GM19035 (cell line): Measurements from ENCODE around the gene PTPRT.

Experiments
- ATAC-seq: cut with Tn5 transposase; IDR thresholded peaks from one replicate; pipeline ENCODE4 v1.9.1; 2021; ENCODE audit not compliant: unreplicated experiment

PTPRT gene

DNA sequence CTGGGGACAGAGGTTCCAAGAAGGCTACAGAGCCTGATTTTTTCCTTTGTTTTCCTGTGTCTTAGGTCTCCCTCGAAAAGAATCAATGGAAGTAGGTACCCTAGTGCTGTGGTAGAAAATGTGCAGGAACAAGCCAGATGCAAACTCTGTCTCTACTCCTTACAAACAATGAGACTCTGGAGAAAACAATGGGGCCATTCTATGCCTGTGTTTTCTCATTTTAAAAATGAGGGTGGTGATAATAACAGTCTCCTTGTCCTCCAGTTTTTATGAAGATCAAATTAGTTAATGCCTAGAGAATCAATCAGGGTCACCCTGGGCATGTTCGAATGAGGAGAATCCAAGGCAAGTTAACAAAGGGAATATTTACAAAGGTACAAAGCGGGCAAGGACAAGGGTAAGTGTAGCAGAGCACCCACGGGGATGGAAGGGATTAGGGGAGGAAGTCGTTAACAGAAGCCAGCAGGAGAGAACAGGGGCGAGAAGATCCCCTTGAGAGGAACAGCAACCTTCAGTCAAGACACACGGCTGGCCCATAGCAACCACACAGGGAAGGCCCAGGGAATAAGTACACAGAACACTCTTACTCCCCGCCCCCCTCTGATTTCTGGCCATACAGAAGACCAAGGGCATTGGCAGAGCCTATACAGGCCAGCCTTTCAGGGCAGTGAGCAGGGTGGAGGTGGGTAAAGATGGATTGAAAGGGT lies 342.8 kb downstream of the PTPRT start:
- no peak for ATAC-seq

DNA sequence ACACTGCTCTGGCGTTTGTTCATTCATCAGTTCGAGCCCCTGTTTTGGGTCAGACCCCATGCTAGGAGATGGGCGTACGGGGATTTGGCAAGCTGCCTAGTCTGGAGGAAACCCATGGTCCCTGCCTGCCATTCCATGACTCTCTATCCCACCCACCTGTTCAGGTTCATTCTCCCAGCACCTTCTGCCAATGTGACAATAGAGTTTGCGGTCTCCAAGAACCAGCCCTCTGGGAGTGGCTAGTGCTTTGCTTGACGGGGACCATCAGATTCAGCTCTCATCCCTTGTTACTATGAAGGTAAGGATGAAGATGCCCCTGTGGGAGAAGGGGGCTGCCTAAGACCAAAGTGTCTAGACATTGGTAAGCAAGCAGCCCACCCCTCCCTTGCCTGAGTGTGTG lies 345.0 kb downstream of the PTPRT start:
- no peak for ATAC-seq

DNA sequence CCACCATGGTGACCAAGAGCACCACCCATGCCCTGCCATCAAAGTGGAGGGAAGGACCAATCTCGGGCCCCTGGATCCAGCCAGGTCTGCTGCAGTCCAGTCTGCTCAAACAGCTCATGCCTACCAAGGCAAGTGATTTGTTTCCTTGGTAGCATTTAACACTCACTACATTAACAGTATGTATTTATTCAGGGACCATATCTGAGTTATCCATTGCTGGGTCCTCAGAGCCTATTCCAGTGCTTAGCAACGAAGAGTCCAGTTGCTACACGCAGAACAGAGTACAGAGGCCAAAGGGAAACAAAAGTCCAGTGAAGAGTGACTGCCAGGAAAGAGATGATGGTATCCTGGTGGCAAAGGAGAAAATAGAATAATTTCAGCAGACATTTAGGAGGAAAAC lies 352.2 kb downstream of the PTPRT start:
- no peak for ATAC-seq

DNA sequence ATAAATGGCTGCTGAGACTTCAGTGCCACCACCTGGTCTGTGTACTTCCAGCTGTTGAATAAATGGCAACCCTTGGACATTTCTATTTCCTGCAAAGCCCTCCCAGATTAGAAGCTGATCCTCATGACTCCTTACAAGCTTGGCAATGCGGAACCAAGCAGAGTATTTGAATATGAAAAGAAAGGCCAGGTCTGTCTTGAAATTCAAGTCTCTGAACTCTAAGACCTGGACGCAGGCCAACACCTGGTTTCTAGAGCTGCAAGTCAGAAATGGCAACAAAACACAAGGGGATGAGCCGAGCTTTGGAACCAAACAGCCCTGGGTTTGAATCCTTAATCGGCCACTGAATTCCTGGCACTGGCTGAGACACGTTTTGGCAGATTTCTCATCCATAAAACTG lies 353.4 kb downstream of the PTPRT start:
- no peak for ATAC-seq

DNA sequence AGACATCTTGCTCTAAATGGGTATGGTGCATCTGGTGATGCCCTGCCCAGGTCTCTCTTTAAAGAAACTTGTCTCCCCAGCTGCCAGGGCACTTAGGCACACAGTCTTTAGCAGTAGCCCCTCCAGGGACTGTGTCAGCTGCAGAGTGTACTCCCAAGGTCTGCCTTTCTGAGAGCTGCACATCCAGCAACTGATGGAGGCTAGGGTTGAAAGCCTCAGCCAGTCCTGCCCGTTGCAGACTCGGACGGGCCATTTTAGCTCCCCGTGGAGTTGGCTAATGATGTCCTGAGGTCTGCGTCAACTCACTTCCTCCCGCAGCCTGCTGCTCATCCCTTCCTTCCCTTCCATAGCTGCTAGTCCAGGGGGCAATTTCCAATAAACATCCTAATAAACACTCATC lies 381.8 kb downstream of the PTPRT start:
- no peak for ATAC-seq

DNA sequence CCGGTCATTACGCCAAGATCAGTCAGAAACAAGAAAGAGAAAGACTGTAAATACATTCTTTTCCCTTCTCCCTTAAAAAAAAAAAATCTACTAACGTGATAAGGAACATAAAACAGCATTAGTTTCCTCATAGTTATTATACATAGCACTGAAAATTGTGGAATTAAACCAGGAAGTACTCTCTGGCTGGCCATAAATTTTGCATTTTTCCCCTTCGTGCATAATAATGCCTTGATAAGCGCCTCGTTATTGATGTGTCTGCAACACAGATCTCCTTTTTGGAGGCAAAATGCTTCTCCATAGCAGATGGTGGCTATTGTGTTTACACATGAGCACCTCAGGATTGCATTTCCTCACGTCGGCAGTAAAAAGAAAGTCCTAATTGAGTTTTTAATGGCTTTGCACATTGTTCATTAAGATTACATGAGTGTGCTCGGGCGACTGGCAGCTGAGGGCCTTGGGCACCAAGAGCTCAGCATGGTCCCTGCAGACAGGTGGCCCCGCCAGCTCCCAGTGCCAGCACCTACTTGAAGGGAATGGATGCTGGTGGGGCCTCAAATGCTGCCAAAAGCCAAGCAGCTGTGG lies 394.5 kb downstream of the PTPRT start:
- no peak for ATAC-seq

DNA sequence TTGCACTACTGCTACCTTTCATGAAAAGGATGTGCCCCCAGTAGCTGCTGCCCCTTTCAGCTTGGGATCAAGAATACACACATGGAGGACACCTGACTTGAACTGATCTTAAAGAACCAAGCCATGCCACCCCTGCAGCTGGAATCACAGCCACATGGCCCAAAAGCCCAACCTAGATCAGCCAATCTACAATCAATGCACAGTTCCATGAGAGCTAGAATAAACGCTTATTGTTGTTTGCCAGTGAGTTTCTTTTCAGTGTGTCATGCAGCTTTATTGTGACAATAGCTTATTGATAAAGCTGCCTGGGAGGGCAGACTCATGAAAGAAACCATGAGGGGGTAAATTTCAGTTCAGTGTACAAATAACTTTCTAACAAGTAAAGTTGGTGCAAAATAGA lies 397.7 kb downstream of the PTPRT start:
- ATAC-seq, result no peak

DNA sequence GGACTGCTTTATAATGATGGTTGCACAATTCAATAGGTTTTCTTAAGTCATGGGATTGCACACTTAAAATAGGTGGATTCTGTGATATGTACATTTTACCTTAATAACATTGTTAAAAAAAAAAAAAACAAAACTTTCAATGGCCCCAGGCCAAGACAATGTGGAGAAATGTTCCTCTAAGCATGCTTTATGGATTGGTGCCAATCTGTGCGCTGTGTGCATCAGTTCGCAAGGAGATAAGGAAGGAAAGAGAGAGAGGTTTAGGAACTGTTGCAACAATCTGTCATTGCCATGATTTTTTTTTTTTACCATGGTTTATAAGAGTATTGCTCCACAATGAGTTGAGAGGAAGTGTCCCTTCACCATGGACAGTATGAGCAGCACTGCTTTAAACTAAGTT lies 399.6 kb downstream of the PTPRT start:
- ATAC-seq, result no peak

DNA sequence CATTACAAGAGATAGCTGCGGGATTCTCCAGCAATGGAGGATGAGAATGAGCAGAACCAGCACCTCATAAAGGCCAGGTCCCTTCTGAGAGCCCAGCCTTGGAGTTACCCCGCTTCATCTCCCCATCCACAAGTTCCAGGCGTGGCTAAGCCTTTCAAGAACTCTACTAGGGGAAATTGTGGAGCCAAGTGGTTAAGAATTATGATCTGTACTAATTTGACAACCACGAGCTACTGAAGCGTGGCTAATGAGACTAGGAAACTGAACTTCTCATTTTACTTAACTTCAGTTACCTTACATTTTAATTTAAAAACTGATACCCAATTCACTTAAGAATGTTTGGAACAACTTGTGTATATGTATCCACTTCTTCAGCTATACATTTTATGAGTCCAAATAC lies 401.0 kb downstream of the PTPRT start:
- ATAC-seq, result no peak

DNA sequence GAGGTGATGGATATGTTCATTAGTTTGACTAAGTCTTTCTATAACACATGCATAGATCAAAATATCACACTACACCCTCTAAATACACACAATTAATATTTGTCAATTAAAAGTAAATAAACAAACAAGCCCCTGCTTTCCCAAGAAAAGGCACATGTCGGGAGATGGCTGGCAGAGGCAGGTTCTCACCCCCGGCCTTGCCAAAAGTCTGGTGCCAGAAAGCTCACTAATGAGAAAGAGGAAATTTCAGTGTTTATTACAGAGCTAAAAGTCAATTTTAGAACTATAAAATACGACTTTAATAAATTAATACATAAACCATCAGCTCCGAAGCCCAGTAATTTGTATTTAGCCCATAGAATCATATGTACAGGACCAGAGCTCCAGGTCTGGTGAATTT lies 404.7 kb downstream of the PTPRT start:
- no peak for ATAC-seq

GRCh38 chr20:42779216-42779615 lies 410.5 kb downstream of the PTPRT start:
- no peak for ATAC-seq

- no peak for ATAC-seq
Measured at GRCh38 chr20:42775866-42776265, 413.8 kb downstream of the PTPRT start.

- ATAC-seq, result no peak
Measured at GRCh38 chr20:42775037-42775436, 414.7 kb downstream of the PTPRT start.

DNA sequence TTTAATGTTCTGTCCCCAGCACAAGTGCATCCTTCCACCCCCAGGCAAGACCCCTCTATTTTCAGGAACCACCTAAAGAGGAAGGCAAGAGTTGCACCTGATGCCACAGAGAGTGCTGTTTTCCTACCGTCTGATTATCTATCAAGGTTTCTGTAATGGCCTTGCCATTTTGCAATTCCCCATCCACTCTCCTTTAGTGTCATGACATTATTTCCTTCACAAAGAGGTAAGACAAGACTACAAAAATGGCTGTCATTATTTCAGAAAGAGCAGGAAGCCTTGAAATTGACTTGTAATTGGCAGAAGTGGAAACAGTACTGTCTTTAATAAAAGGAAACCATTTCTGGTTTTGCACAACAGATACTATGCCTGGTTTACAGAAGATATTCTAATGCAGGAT lies 426.7 kb downstream of the PTPRT start:
- ATAC-seq, result no peak

DNA sequence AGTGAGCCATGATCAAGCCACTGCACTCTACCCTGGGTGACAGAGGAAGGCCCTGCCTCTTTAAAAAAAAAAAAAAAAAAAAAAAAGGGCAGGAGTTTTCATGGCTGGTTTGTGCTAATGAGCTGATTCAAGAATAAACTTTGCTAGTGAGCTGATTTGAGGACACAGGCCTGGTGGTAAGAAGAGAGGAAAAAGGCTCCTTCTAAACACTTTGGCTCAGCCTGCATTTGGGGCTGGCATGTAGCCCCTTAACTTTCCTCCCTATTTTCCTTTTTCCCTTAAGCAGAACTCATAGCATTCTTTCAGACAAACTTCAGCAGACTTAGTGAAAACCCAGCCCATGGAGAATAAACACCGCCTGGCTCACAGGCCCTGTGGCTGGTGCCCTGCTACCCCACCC lies 432.7 kb downstream of the PTPRT start:
- ATAC-seq, result no peak

- no peak for ATAC-seq
Measured at GRCh38 chr20:42754706-42755105, 435.0 kb downstream of the PTPRT start.

GRCh38 chr20:42752620-42753019 lies 437.1 kb downstream of the PTPRT start:
- ATAC-seq, result no peak

DNA sequence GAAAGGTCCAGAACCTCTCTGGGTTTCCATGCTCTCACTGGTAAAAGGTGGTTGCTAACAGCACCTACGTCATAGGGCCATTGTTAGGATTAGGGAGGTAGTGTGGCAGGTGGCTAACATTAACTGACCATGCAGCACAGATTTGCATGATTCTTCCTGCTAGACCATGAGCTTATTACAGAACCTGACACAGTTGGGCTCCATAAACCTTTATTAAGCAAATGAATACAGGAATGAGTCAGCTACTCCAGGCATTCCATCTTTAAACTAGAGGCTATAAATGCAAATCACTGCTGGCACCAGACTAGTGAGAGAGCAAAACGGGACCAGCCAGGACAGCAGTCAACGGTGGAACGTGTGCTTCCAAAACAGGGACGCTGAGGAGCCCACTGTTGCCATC lies 440.1 kb downstream of the PTPRT start:
- no peak for ATAC-seq

- no peak for ATAC-seq
Measured at GRCh38 chr20:42747765-42748411, 441.8 kb downstream of the PTPRT start.

DNA sequence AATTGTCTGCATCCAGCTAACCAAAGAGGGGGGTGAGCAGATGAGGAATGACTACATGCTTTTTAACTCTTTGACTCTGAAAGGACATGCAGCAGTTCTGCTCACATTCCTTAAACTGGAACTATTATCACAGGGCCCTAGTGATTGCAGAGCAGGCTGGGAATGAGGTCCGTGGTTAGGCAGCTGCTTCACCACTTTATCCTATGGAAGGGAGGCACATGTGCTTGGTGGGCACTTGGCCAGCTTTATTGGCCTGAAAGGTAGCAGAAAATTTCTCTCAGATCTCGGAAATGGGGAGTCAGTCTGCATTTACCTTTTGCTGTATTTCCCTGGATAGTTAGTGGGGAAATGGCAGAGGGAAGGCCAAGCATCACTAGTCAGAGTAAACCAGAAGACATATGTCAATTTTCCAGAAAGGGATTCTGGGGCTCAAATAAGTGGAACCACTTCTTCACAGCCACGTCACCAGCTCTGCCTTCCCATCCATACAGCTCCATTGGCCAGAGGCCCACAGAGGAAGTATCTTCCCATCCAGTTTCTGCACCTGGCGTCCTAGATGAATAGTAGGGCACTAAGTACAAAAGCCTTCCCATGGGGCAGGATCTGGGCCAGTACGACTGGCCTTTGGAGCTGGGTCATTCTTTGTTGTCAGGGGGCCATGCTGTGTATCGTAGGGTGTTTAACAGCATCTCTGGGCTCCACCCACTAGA lies 444.8 kb downstream of the PTPRT start:
- ATAC-seq, result no peak

- no peak for ATAC-seq
Measured at GRCh38 chr20:42742926-42743325, 446.8 kb downstream of the PTPRT start.

- ATAC-seq, result no peak
Measured at GRCh38 chr20:42741906-42742305, 447.8 kb downstream of the PTPRT start.
